Skeletal muscle tissue (tissue), 2 donors: ENCODE data around the gene CLMP. TPM values are rescaled to one million over a fixed set of nuclear protein-coding genes. Genes with fewer than 3 reads are reported as not detected.

Experiments
- small RNA-seq: library from RNA; depleted of rRNA; stranded (forward); fragments of <200 nt; gene quantifications from one replicate; pipeline ENCODE3, GENCODE V24; 2014
- total RNA-seq: library from RNA; depleted of rRNA; stranded (reverse); fragments of >200 nt; gene quantifications from one replicate; pipeline ENCODE4 v1.2.3, GENCODE V29; 2014

The CLMP gene
- total RNA-seq, 1 donor from 2014 or later: 8.9 TPM

Small RNA genes within 50 kb of the gene (small RNA-seq; reads per million reads assigned to genes)
- not detected for gene RPL31P47
- not detected for gene SNORD14C
- gene SNORD14D: not detected
- 177 reads per million, percentile 97 among the genes with 10 or more reads in this experiment for gene SNORD14E

Other genes starting within 250 kb of the CLMP start
- not detected for gene BSX, start 213.4 kb downstream of the CLMP start, total RNA-seq
- gene HSPA8, start 133.1 kb downstream of the CLMP start, total RNA-seq: 3,240 TPM
- 8.9 TPM for gene GRAMD1B, start 235.0 kb upstream of the CLMP start, total RNA-seq